Activated CD4-positive, alpha-beta T cell treated with anti-CD3 and anti-CD28 coated beads, Interleukin-10, Interleukin-2, amounts not matched to agents 100 ng/mL and 50 ng/mL, durations not matched to agents 16 hours and 8 hours (primary cell): ENCODE data around the gene CNNM1.

ENCODE experiments used
- DNase-seq: peaks from one replicate; pipeline ENCODE4 v3.0.0-alpha.2; 2020

CNNM1 gene

GRCh38 chr10:99374972-99375371, 45.8 kb downstream of the CNNM1 start:
- DNase-seq: no peak

DNA sequence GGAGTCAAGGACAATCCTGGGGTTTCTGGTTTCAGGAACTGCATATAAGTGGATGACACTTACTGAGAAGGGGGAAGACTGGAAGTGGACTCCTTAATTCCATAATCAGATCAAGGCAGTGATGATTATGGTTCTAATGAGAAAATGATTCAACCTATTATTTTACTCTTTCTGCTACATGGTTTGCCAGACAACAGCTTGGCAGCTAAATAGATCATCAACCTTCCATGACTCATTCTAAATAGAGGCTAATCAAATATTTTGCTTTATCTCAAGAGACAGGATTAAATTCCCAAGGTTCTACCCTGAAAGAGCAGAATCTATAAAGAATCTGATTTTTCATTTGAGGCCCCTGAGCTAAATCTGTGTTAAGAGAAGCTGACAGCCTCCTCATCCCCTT, 46.3 kb downstream of the CNNM1 start:
- no peak for DNase-seq

DNA sequence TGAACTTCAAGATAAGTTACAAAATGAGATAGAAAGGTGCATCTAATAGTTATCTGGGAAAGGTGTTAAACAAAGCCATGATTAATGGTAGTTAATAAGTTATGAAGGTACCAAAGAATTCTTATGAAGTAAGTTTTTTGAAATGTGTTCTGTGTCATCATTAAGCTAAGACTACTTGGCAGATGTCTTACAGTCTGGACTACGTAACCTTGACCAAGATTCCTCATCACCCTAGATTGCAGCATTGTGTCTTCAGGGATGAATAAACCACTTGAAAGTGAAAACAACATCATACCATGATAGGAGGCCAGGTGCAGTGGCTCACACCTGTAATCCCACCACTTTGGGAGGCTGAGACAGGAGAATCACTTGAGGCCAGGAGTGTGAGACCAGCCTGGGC, 53.0 kb downstream of the CNNM1 start:
- no peak for DNase-seq

- no peak for DNase-seq
These were observed 57.9 kb downstream of the CNNM1 start for GRCh38 chr10:99387071-99387470.

DNA sequence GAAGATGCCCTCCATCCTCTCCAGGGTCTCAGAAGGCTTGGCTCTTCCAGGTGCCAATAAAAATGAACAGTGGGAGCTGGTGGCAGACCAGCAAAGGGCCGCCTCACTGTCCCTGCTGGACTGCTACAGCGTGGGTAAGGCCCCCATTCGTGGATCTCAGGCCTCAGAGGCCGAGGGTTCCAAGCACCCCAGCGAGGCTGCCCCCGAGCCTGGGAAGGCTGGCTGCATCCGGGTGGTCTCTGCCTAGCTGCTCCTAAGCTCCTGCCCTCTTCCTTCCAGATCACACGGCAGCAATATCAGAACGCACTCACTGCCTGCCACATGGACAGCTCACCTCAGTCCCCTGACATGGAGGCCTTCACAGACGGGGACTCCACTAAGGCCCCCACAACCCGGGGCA, 58.4 kb downstream of the CNNM1 start:
- DNase-seq: no peak

DNA sequence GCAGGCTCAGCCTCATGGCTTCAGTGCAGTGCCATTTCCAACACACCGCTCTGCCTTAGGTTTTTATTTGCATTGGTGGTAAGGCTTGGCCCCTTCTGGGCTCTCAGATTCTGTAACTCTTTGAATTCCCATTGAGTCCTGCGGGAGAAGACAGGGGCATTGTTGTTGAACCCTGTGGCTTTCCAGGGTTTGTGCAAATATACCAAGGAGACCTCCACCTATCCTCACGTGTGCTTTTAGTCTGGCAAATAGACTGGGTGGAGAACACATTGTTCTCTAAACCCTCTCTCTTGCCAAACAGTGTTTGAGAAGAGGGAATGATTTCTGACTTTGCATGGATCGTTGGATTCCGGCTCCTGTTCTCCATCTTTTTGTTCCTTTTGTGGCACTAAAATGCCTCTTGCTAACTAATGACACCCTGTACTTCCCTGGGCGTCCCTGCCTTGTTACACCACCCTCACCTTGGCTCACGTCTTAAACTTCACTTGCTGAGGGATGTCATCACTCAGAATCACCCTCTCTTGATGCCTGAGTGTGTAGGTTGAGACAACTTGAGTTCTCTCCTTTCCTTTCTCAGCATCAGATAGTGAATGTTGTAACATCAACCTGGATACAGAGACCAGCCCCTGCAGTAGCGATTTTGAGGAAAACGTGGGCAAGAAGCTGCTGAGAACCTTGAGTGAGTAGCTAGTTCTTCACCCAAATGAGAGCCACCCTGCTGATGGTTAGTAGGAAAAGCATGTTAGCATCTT, 60.7 kb downstream of the CNNM1 start:
- no peak for DNase-seq

GRCh38 chr10:99391346-99391745, 62.2 kb downstream of the CNNM1 start:
- no peak for DNase-seq

DNA sequence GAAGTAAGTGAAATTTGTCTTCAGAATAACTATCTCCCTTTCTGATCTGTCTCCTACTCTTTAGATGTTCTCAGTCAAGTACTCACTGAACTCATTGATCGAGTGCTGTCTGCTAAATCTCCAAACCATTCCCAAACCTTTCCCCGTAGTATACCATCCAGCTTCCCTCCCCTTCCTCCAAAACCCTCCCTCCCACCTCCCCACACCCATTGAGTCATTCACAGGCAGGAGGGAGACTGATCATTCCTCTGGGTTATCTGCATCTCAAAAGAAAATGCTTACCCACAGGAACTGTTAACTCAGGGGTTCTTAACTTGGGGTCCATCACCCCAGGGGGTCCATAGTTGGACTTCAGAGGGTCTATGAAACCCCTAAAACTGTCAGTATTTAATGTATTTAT, 63.9 kb downstream of the CNNM1 start:
- no peak for DNase-seq

GRCh38 chr10:99393683-99394082, 64.5 kb downstream of the CNNM1 start:
- DNase-seq: no peak

GRCh38 chr10:99394256-99394655, 65.1 kb downstream of the CNNM1 start:
- no peak for DNase-seq

- DNase-seq: no peak
These were observed 65.7 kb downstream of the CNNM1 start for GRCh38 chr10:99394761-99395386.

DNA sequence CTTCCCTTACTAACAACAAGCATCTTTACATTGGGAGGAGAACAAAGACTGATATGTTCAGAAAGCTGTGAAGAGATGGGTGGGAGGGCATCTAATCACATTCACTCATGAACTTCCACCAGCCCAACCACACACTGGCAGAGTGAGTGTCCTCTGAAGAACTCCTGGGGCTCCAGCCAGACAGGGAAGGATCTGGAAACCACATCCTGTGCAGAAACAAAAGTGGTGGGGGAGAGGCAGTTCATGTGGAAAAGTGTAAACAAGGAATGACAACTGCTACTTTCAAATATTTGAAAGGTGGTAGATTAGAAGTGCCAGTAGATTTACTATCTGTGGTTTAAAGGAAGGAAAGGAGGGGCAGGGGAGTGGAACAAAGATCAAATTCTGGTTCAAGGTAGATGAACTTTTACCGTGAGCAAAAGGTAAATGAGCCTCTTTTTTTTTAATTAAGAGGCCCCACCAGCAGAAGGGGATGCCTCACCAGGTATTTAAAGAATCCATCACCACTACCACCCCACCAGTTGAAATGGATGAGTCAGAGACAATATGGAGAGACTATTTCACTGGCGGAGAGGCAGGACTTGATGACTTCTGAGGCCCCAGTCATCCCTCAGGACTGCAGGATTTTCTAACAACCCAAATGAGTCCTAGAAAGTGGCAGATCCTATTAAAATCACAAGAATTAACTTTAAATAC, 66.7 kb downstream of the CNNM1 start:
- no peak for DNase-seq

GRCh38 chr10:99396471-99396870, 67.3 kb downstream of the CNNM1 start:
- no peak for DNase-seq

DNA sequence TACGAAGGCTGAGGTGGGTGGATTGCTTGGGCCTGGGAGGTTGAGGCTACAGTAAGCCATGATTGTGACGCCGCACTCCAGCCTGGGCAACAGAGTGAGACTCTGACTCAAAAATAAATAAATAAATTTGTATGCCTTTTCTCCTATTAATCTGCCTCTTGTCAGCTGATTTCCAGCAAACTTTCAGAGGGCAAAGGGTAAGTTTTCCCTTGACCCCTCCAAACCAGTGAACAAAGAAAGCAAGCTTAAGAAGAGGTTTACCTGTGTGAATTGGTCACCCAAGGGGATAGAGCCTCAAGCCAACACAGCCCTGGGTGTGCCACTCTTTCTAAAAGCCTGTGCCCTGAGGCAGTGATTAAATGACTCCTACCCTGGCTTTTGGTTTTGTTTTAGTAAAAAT, 70.5 kb downstream of the CNNM1 start:
- DNase-seq: no peak

DNA sequence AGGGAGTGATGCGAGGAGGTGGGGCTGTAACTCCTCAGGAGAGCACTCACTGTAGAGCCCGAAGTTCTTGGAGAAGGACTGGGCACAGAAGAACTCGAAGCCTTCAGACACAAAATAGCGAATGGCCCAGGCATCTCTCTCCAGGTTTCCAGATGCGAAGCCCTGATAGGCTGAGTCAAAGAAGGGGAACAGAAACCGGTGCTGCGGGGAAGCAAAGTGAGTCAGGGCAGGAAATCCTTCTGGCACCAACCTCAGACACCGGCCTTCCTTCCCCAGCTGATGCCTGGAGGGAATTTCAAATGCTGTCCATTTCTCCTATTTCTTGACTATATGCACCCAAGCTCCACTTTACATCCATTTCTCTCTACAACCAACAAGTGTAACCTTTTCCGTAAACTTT, 74.5 kb downstream of the CNNM1 start:
- no peak for DNase-seq

DNA sequence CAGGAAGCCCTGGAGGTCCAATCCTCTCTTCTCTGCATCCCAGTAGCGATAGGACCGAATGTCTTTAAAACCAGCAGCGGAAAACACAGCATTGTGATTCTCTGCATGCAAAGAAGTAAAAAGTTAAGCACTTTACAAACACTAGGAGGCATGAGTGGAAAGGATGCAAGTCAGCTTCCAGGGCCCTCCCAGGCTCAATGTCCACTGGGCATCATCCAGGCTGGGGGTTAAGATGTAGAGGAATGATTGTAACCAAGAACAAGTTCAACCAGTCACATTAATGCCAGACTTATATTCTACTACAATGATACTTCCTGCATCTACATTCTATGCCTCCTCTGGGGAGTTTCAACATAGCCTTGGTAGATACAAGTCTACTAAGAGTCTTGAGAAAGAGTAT, 77.0 kb downstream of the CNNM1 start:
- no peak for DNase-seq

DNA sequence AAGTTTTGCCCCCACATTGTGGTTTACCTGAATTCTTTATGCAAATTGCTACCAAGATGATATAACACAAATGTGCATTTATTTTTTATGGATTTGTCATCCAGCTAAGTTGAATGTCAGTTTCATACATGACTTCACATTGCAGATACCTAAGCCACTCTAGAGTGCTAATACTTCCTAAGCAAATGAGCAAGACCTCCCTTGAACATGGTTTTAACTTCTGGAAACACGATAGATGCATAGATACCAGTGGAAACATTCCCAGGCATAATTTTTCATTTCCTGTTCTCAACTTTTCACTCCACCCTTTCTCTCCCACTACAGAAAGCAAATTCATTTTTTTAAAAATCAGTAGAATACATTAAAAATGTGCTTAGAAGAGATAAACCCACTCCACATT, 81.0 kb downstream of the CNNM1 start:
- DNase-seq: no peak

DNA sequence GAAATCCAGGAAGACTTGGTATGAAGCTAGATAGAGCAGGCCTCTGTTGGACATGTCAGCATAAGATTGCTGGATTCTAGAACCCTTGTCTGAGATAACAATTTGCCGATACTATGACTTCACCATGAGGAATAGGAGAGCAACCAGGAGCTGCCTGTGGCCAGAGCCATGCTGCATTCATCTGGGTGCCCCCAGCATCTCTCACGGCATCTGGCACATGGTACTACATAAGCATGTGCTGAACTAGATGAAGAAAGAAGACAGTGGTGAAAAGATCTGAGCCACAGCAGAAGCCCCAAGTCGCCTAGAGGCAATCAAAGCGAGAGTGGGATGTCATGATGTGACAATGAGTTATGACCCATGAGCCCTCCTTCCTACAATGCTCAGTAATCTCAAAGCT, 81.7 kb downstream of the CNNM1 start:
- no peak for DNase-seq

- DNase-seq: no peak
These were observed 82.4 kb downstream of the CNNM1 start for GRCh38 chr10:99411546-99411945.

DNA sequence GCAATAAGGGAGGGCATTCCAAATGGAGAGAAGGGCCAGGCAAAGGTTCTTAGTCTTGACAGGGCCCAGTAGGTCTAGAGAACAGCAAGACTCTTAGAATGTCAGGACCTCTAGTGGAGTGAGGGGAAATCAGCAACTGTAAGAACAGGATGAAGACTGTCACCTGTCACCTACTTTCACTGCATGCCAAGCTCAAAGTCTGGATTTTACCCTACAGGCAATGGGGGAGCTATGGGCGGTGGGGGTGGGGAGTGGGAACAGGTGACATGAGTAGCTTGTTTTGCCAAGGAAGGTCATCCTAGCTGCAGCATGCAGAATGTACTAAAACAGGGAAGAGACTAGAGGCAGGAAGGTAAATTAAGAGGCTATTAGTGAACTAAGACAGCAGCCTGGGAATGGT, 82.9 kb downstream of the CNNM1 start:
- no peak for DNase-seq

GRCh38 chr10:99418910-99419624, 89.9 kb downstream of the CNNM1 start:
- no peak for DNase-seq

DNA sequence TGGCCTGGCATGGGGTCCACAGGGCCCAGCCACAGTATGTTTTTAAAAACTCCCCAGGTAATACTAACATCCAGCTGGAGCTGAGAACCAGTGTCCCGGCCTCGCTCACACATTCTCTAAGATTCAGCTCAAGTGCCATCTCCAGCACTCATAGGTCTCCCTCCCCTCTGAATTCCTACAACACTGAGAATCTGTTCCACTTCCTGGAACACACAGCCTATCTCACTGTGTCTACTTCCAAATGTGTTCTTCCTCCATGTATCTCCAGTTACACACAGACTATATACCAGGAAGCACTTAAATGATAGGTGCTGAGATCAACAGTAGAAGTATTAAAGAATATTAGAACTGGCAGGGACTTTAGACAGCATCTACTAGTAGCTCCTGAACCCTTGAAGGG, 90.5 kb downstream of the CNNM1 start:
- no peak for DNase-seq

DNA sequence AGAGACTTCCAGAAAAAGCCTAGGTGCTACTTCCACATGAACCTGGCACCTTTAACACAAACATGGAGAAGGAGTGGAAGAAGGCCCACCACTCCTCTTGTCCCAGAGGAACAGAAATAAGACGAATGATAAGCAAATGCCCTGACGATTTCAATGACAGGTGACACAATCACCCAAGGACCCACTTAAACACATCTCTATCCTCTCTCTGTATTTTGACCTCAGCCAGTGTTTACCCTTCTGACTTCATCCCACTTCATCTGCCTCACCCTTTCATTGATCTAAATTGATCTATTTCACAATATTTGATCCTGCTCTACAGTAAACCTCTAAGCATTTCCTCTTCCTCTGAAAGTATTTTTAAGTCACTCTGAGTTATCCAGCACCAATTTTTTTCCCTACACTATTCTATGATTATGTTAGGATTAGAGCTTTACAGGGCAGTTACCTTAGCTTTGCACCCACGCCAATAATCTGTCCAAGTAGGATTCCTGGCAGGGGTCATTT, 92.1 kb downstream of the CNNM1 start:
- no peak for DNase-seq
